ENCODE measurements around the gene OXNAD1. TPM values are rescaled to one million over a fixed set of nuclear protein-coding genes. Genes with fewer than 3 reads are reported as not detected.

OXNAD1 gene
- total RNA-seq, 1 experiment from 2014 or later = 16.3 TPM

GRCh38 chr3:16273867-16274266 is 8.9 kb downstream of the OXNAD1 start:
- DNase-seq = no peak
- intact Hi-C loops (cut with micrococcal nuclease; ENCODE audit: unreplicated experiment) = no loop called here
- BruUV-seq (replicated peaks) = no TSS peak
- Mint-ChIP-seq H3K27me3 (ENCODE audit: unreplicated experiment) (no peaks in the 10 kb centered on the region), H3K9me3 (ENCODE audit: low read depth, unreplicated experiment) (no peaks in the 10 kb centered on the region), H3K27ac (ENCODE audit: unreplicated experiment) (no peak overlapping the region), H3K4me3 (ENCODE audit: low read depth, unreplicated experiment) (no peak overlapping the region), H3K4me1 (ENCODE audit: low read depth, unreplicated experiment) (no peaks in the 10 kb centered on the region), H3K36me3 (ENCODE audit: insufficient read depth, unreplicated experiment) (no peaks in the 10 kb centered on the region)
- CTCF ChIA-PET = no interaction called here
- TF ChIP-seq CTCF (IDR thresholded peaks at IDR 0.05; ENCODE audit: unreplicated experiment) = no peak

- no TSS peak for BruUV-seq (replicated peaks)
- Mint-ChIP-seq H3K4me3 (ENCODE audit: low read depth, unreplicated experiment) (no peak overlapping the region), H3K27me3 (ENCODE audit: unreplicated experiment) (no peaks in the 10 kb centered on the region), H3K36me3 (ENCODE audit: insufficient read depth, unreplicated experiment) (peaks cover 6% of the 10 kb centered on the region), H3K9me3 (ENCODE audit: low read depth, unreplicated experiment) (no peaks in the 10 kb centered on the region), H3K4me1 (ENCODE audit: low read depth, unreplicated experiment) (no peaks in the 10 kb centered on the region), H3K27ac (ENCODE audit: unreplicated experiment) (no peak overlapping the region)
- no peak for TF ChIP-seq CTCF (IDR thresholded peaks at IDR 0.05; ENCODE audit: unreplicated experiment)
- intact Hi-C loops (cut with micrococcal nuclease; ENCODE audit: unreplicated experiment) = no loop called here
- no peak for DNase-seq
- CTCF ChIA-PET = no interaction called here
Observed at GRCh38 chr3:16277471-16277870, 12.5 kb downstream of the OXNAD1 start.

- CTCF ChIA-PET = no interaction called here
- BruUV-seq (replicated peaks) = no TSS peak
- H3K27me3 Mint-ChIP-seq (ENCODE audit: unreplicated experiment) = no peaks in the 10 kb centered on the region
- DNase-seq = no peak
- no peak overlapping the region for H3K27ac Mint-ChIP-seq (ENCODE audit: unreplicated experiment)
- no peaks in the 10 kb centered on the region for H3K9me3 Mint-ChIP-seq (ENCODE audit: low read depth, unreplicated experiment)
- TF ChIP-seq CTCF (IDR thresholded peaks at IDR 0.05; ENCODE audit: unreplicated experiment) = no peak
- H3K4me1 Mint-ChIP-seq (ENCODE audit: low read depth, unreplicated experiment) = no peaks in the 10 kb centered on the region
- intact Hi-C loops (cut with micrococcal nuclease; ENCODE audit: unreplicated experiment) = no loop called here
- no peak overlapping the region for H3K4me3 Mint-ChIP-seq (ENCODE audit: low read depth, unreplicated experiment)
- peaks cover 6% of the 10 kb centered on the region for H3K36me3 Mint-ChIP-seq (ENCODE audit: insufficient read depth, unreplicated experiment)
Observed at GRCh38 chr3:16279010-16279801, 14.2 kb downstream of the OXNAD1 start.

- H3K36me3 Mint-ChIP-seq (ENCODE audit: insufficient read depth, unreplicated experiment) = peaks cover 6% of the 10 kb centered on the region
- H3K9me3 Mint-ChIP-seq (ENCODE audit: low read depth, unreplicated experiment) = no peaks in the 10 kb centered on the region
- BruUV-seq (replicated peaks) = no TSS peak
- no peaks in the 10 kb centered on the region for H3K4me1 Mint-ChIP-seq (ENCODE audit: low read depth, unreplicated experiment)
- intact Hi-C loops (cut with micrococcal nuclease; ENCODE audit: unreplicated experiment) = no loop called here
- CTCF ChIA-PET = no interaction called here
- H3K27ac Mint-ChIP-seq (ENCODE audit: unreplicated experiment) = no peak overlapping the region
- no peak overlapping the region for H3K4me3 Mint-ChIP-seq (ENCODE audit: low read depth, unreplicated experiment)
- DNase-seq = no peak
- H3K27me3 Mint-ChIP-seq (ENCODE audit: unreplicated experiment) = no peaks in the 10 kb centered on the region
- no peak for TF ChIP-seq CTCF (IDR thresholded peaks at IDR 0.05; ENCODE audit: unreplicated experiment)
Observed at GRCh38 chr3:16280671-16281070, 15.7 kb downstream of the OXNAD1 start.

All from Calu3 (cell line).